Mesenchymal stem cell (in vitro differentiated cells and primary cell): ENCODE results near the gene CCT8.

Source experiments
- DNase-seq: peaks from one replicate; pipeline ENCODE4 v3.0.0-alpha.2; 2013
- H2AFZ ChIP-seq: one replicate; pipeline ENCODE4 v1.6.1; 2013; ENCODE audit warnings: low read depth, mild to moderate bottlenecking, control low read depth, inconsistent platforms, low read length, moderate library complexity
- H2AK5ac ChIP-seq: 2 replicates; pipeline ENCODE4 v1.6.1; 2013; ENCODE audit warnings: low read length, moderate library complexity, mild to moderate bottlenecking, inconsistent platforms; ENCODE audit not compliant: severe bottlenecking
- H2BK120ac ChIP-seq: one replicate; pipeline ENCODE4 v1.6.1; 2013; ENCODE audit warnings: low read depth, mild to moderate bottlenecking, inconsistent platforms, low read length, moderate library complexity
- H2BK12ac ChIP-seq, 2 experiments: one replicate each; pipeline ENCODE4 v1.6.1; 2013; ENCODE audit warnings: inconsistent platforms in 2 of 2, low read length in 2 of 2, mild to moderate bottlenecking in 2 of 2, moderate library complexity in 2 of 2, control low read depth in 1 of 2
- H2BK15ac ChIP-seq: one replicate; pipeline ENCODE4 v1.6.1; 2013; ENCODE audit warnings: mild to moderate bottlenecking, low read depth, inconsistent platforms; ENCODE audit not compliant: poor library complexity, severe bottlenecking
- H2BK5ac ChIP-seq: 2 replicates; pipeline ENCODE4 v1.6.1; 2013; ENCODE audit warnings: low read depth, mild to moderate bottlenecking, low read length, control low read depth, inconsistent platforms; ENCODE audit not compliant: poor library complexity, severe bottlenecking
- H3K14ac ChIP-seq, 2 experiments: one replicate each; pipeline ENCODE4 v1.6.1; 2013; ENCODE audit warnings: inconsistent platforms in 2 of 2, low read length in 2 of 2, control low read depth in 1 of 2, mild to moderate bottlenecking in 1 of 2, moderate library complexity in 1 of 2
- H3K18ac ChIP-seq, 2 experiments: one replicate each; pipeline ENCODE4 v1.6.1; 2013; ENCODE audit warnings: inconsistent platforms in 2 of 2, low read length in 2 of 2, control low read depth in 1 of 2, low read depth in 1 of 2, mild to moderate bottlenecking in 1 of 2
- H3K23ac ChIP-seq, 2 experiments: one replicate each; pipeline ENCODE4 v1.6.1; 2013; ENCODE audit warnings: inconsistent platforms in 2 of 2, low read length in 2 of 2, mild to moderate bottlenecking in 2 of 2, moderate library complexity in 2 of 2, control low read depth in 1 of 2
- H3K27ac ChIP-seq: 2 replicates; pipeline ENCODE4 v1.5.1; 2013; ENCODE audit warnings: mild to moderate bottlenecking, moderate library complexity, low read length, control low read depth, inconsistent platforms; ENCODE audit not compliant: poor library complexity, severe bottlenecking
- H3K27me3 ChIP-seq, 2 experiments: 2 replicates each; pipeline versions ENCODE4 v1.6.1 to v1.7.0; 2013; ENCODE audit warnings: low read length in 2 of 2, mild to moderate bottlenecking in 2 of 2, moderate library complexity in 2 of 2, control low read depth in 1 of 2, inconsistent platforms in 1 of 2; ENCODE audit not compliant: control insufficient read depth in 1 of 2, insufficient read depth in 1 of 2
- H3K36me3 ChIP-seq, 2 experiments: 2 replicates each; pipeline versions ENCODE4 v1.6.1 to v1.7.0; 2013; ENCODE audit warnings: low read length in 2 of 2, control low read depth in 1 of 2, inconsistent platforms in 1 of 2, low read depth in 1 of 2, mild to moderate bottlenecking in 1 of 2; ENCODE audit not compliant: insufficient read depth in 2 of 2, control insufficient read depth in 1 of 2
- H3K4ac ChIP-seq, 2 experiments: one replicate each; pipeline ENCODE4 v1.6.1; 2013; ENCODE audit warnings: inconsistent platforms in 2 of 2, low read length in 2 of 2, mild to moderate bottlenecking in 2 of 2, moderate library complexity in 2 of 2, control low read depth in 1 of 2, low read depth in 1 of 2
- H3K4me1 ChIP-seq: 2 replicates; pipeline ENCODE4 v1.6.1; 2013; ENCODE audit warnings: low read depth, low read length, control low read depth; ENCODE audit not compliant: control insufficient read depth, insufficient read depth
- H3K4me2 ChIP-seq: 2 replicates; pipeline ENCODE4 v1.6.1; 2013; ENCODE audit warnings: low read length, mild to moderate bottlenecking, inconsistent platforms; ENCODE audit not compliant: poor library complexity, severe bottlenecking
- H3K4me3 ChIP-seq, 2 experiments: 2 replicates each; pipeline versions ENCODE4 v1.5.1 to v1.7.0; 2013; ENCODE audit warnings: low read length in 2 of 2, mild to moderate bottlenecking in 2 of 2, control low read depth in 1 of 2, low read depth in 1 of 2; ENCODE audit not compliant: insufficient read depth in 1 of 2
- H3K79me1 ChIP-seq: replicated peaks from 2 replicates; pipeline ENCODE4 v1.6.1; 2013; ENCODE audit warnings: mild to moderate bottlenecking, control low read depth, low read length, inconsistent platforms; ENCODE audit not compliant: poor library complexity, severe bottlenecking
- H3K9ac ChIP-seq: 2 replicates; pipeline ENCODE4 v1.7.0; 2013; ENCODE audit warnings: mild to moderate bottlenecking, low read length, moderate library complexity
- H3K9me3 ChIP-seq: 2 replicates; pipeline ENCODE4 v1.7.0; 2013; ENCODE audit warnings: mild to moderate bottlenecking, low read length; ENCODE audit not compliant: control insufficient read depth
- H4K8ac ChIP-seq: one replicate; pipeline ENCODE4 v1.6.1; 2013; ENCODE audit warnings: inconsistent platforms, mild to moderate bottlenecking, low read length, moderate library complexity
- H4K91ac ChIP-seq: one replicate; pipeline ENCODE4 v1.6.1; 2013; ENCODE audit warnings: mild to moderate bottlenecking, low read length, inconsistent platforms
- WGBS: methylation state at CpG from one replicate; pipeline ENCODE4 v1.1.7; 2013; ENCODE audit warnings: mixed read lengths; 5-methylcytosine and 5-hydroxymethylcytosine counted together

Gene CCT8

DNA sequence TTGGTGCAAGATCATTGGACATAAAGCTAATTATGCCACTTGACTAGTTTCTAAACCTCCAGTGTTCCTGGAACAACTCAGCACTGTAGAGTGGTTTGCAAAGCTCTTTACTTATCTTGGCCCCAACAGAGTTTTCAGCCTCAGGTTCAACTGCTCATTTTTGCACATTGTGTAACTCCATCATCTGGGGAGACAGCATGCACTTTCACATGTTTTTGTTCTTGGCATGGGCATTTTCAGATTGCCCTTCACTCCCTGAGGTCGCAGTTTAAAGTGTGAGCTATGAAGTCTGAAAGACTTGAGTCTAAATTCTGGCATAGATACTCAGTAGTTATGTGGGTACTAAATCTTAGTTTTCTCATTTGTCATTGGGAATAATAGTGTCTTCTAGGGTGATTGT, 43.9 kb downstream of the CCT8 start:
- Histone ChIP-seq H2BK5ac (no peak overlapping the region), H3K27me3 (no peaks in the 10 kb centered on the region), H3K18ac (no peak overlapping the region), H3K27ac (no peak overlapping the region), H2AK5ac (no peak overlapping the region), H3K9ac (no peak overlapping the region), H3K14ac (no peak overlapping the region), H2AFZ (no peak overlapping the region), H3K4ac (no peak overlapping the region), H3K9me3 (no peaks in the 10 kb centered on the region), H4K91ac (no peak overlapping the region), H3K4me1 (peaks cover 3% of the 10 kb centered on the region), H2BK12ac (no peak overlapping the region), H3K4me2 (no peak overlapping the region), H2BK15ac (no peak overlapping the region), H3K23ac (no peak overlapping the region), H3K36me3 (peaks cover 19 to 56% of the 10 kb centered on the region in 2 experiments), H4K8ac (no peak overlapping the region), H3K4me3 (no peak overlapping the region), H2BK120ac (no peak overlapping the region), H3K79me1 (peaks cover 22% of the 10 kb centered on the region)
- DNase-seq = no peak
- 91% methylated on average over 1 of the region's 1 CpG for WGBS

DNA sequence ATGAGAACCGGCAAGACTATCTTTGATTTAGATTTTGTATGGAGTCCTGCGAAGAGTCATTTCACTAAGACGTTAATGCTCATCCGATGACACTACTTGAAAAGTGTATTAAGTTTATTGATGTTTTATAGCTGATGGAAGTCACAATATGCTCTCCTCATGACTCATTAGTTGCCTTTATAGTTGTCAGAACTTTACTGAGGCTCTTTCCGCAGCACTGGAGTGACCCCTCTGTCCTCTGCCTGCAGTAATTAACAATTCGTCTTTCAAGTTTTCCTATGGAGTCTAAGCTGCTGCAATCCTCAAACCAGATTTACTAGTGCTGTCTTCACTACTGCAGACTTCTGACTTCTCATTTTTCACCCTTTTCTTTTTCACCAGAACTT, 48.1 kb downstream of the CCT8 start:
- H3K27me3 ChIP-seq = no peaks in the 10 kb centered on the region
- no peak overlapping the region for H2BK120ac ChIP-seq
- H3K4me2 ChIP-seq = peak overlapping the region; percentile 91
- H3K27ac ChIP-seq = peak overlapping the region; percentile 100
- H3K9me3 ChIP-seq = no peaks in the 10 kb centered on the region
- H2BK5ac ChIP-seq = no peak overlapping the region
- DNase-seq = peak; percentile 69
- WGBS = 13% methylated on average over 5 of the region's 6 CpGs
- H3K18ac ChIP-seq = no peak overlapping the region
- no peak overlapping the region for H2AK5ac ChIP-seq
- H3K4me3 ChIP-seq = peak overlapping the region; percentile 93 to 94
- H3K14ac ChIP-seq = no peak overlapping the region
- no peak overlapping the region for H4K8ac ChIP-seq
- no peak overlapping the region for H2BK12ac ChIP-seq
- H3K9ac ChIP-seq = peak overlapping the region; percentile 98
- H4K91ac ChIP-seq = no peak overlapping the region
- peaks cover 7% of the 10 kb centered on the region for H3K4me1 ChIP-seq
- H2AFZ ChIP-seq = no peak overlapping the region
- H3K36me3 ChIP-seq = peaks cover 4 to 17% of the 10 kb centered on the region in 2 experiments
- H3K4ac ChIP-seq = no peak overlapping the region
- peaks cover 7% of the 10 kb centered on the region for H3K79me1 ChIP-seq
- H3K23ac ChIP-seq = no peak overlapping the region
- H2BK15ac ChIP-seq = no peak overlapping the region

GRCh38 chr21:29024474-29025327, 48.7 kb downstream of the CCT8 start, which contains the start of gene USP16:
Gene USP16, plus strand, starts transcription at chr21:29024668. Its CDS starts 3,246 bp downstream, at chr21:29027914.
- H2AK5ac ChIP-seq = no peak within 1 kb of the TSS
- peak within 1 kb of the TSS in 1 of 2 experiments; percentile 46 for H3K23ac ChIP-seq
- H3K9ac ChIP-seq = peak within 1 kb of the TSS; percentile 98
- peak within 1 kb of the TSS; percentile 100 for H3K27ac ChIP-seq
- H3K79me1 ChIP-seq = peaks cover 8% of the 10 kb centered on the region
- H2BK12ac ChIP-seq = no peak within 1 kb of the TSS
- H2AFZ ChIP-seq = no peak within 1 kb of the TSS
- under 1% methylated on average over 44 of the region's 48 CpGs for WGBS
- H3K4me2 ChIP-seq = peak within 1 kb of the TSS; percentile 91
- H3K4me1 ChIP-seq = peaks cover 9% of the 10 kb centered on the region
- peak within 1 kb of the TSS; percentile 95 for H2BK120ac ChIP-seq
- H3K4me3 ChIP-seq = peak within 1 kb of the TSS; percentile 93 to 94
- H2BK5ac ChIP-seq = peak within 1 kb of the TSS; percentile 99
- H3K14ac ChIP-seq = peak within 1 kb of the TSS in 1 of 2 experiments; percentile 81
- peak within 1 kb of the TSS; percentile 100 for H4K8ac ChIP-seq
- H2BK15ac ChIP-seq = peak within 1 kb of the TSS; percentile 80
- peak within 1 kb of the TSS; percentile 99 for H3K4ac ChIP-seq
- H3K18ac ChIP-seq = peak within 1 kb of the TSS; percentile 99 to 100
- DNase-seq = peak; percentile 100
- no peaks in the 10 kb centered on the region for H3K9me3 ChIP-seq
- no peaks in the 10 kb centered on the region for H3K27me3 ChIP-seq
- peaks cover 4 to 10% of the 10 kb centered on the region in 2 experiments for H3K36me3 ChIP-seq
- peak within 1 kb of the TSS; percentile 100 for H4K91ac ChIP-seq

- H4K91ac ChIP-seq = no peak overlapping the region
Measured at GRCh38 chr21:29022166-29022565, 51.3 kb downstream of the CCT8 start.

More at GRCh38 chr21:29022166-29022565, 51.3 kb downstream of the CCT8 start:
- H3K9ac ChIP-seq = no peak overlapping the region
- no peak overlapping the region for H2AK5ac ChIP-seq
- no peak overlapping the region for H3K4me2 ChIP-seq
- H3K36me3 ChIP-seq = no peaks in the 10 kb centered on the region
- H2AFZ ChIP-seq = no peak overlapping the region
- no peak overlapping the region for H2BK120ac ChIP-seq
- no peaks in the 10 kb centered on the region for H3K9me3 ChIP-seq
- H2BK5ac ChIP-seq = no peak overlapping the region
- peaks cover 11% of the 10 kb centered on the region for H3K4me1 ChIP-seq
- no peak overlapping the region for H3K4ac ChIP-seq
- no peak overlapping the region for H2BK15ac ChIP-seq
- H3K27me3 ChIP-seq = no peaks in the 10 kb centered on the region
- no peak overlapping the region for H3K14ac ChIP-seq
- WGBS = 95% methylated on average over 4 of the region's 4 CpGs
- DNase-seq = no peak
- H4K8ac ChIP-seq = no peak overlapping the region
- no peak overlapping the region for H3K4me3 ChIP-seq
- no peak overlapping the region for H3K27ac ChIP-seq
- H2BK12ac ChIP-seq = no peak overlapping the region
- no peak overlapping the region for H3K18ac ChIP-seq
- peaks cover 10% of the 10 kb centered on the region for H3K79me1 ChIP-seq
- H3K23ac ChIP-seq = no peak overlapping the region
